Lower lobe of right lung (tissue), 2 donors: Measurements from ENCODE around the gene SPAG16. TPM values are rescaled to one million over a fixed set of nuclear protein-coding genes. Genes with fewer than 3 reads are reported as not detected.
"Not testable (repeated sequence)": the region's sequence is repeated elsewhere in the genome, so short reads cannot be mapped to it uniquely, and the experiment has no call there.

Experiments
- ATAC-seq, 2 donors: fragments of 200-7000 bp; cut with Tn5 transposase; one replicate each; pipeline ENCODE4 v1.9.1; 2020 to 2022; ENCODE audit warnings: mild to moderate bottlenecking in 2 of 2, moderate library complexity in 2 of 2
- DNase-seq: peaks from one replicate; pipeline ENCODE4 v3.0.0-alpha.2; 2020
- H3K27ac ChIP-seq: fragments of 200-600 bp; one replicate; pipeline ENCODE4 v1.8.0; 2022
- H3K27me3 ChIP-seq: fragments of 200-600 bp; one replicate; pipeline ENCODE4 v1.8.0; 2022; ENCODE audit warnings: low read depth
- H3K36me3 ChIP-seq: fragments of 200-600 bp; one replicate; pipeline ENCODE4 v1.8.0; 2022; ENCODE audit warnings: mild to moderate bottlenecking
- H3K4me1 ChIP-seq: fragments of 200-600 bp; one replicate; pipeline ENCODE4 v1.8.0; 2022
- H3K4me3 ChIP-seq: fragments of 200-600 bp; one replicate; pipeline ENCODE4 v1.8.0; 2022; ENCODE audit warnings: mild to moderate bottlenecking
- H3K9me3 ChIP-seq: fragments of 200-600 bp; one replicate; pipeline ENCODE4 v1.8.0; 2022
- intact Hi-C: fragments of 100-400 bp; cut with DNase I; formaldehyde crosslinking; loops from one replicate; pipeline ENCODE4 v1.11.0; 2022
- total RNA-seq: library from RNA; stranded (reverse); fragmentation: NEBNext Ultra II Directional; extraction: Animal tissue kit (Norgen Biotek cat#: 25700); gene quantifications from one replicate; pipeline ENCODE4 v1.2.1, GENCODE V29; 2021
- TF ChIP-seq, protein P1 (sequence below): fragments of 200-600 bp; IDR thresholded peaks from one replicate; pipeline ENCODE4 v1.8.0; 2022; ENCODE audit warnings: antibody characterized with exemption, mild to moderate bottlenecking
- donor health status: DM: no; HTN: yes; CAD: no; lungs with severe emphysema.

SPAG16 gene
- total RNA-seq, 1 donor from 2014 or later = 16.7 TPM

DNA sequence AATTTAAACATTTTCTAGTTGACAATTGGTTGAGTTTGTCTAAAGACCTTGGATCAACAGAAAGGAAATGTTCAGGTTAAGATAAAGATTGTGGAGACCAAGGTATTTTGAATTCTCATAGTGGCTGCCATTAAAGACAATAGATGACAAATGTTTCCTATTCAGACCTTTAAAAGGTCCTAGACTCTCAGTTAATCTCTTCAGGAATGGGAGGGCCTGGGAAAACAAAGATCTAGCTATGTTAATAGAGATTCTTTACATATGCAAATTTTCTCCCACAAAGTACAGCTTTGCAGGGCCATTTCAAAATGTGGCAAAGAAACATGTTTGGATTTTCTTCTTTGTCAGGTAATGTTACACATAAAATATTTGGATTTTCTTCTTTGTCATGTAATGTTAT, 403.9 kb downstream of the SPAG16 start:
- Histone ChIP-seq H3K4me1 (no peaks in the 10 kb centered on the region), H3K4me3 (no peak overlapping the region), H3K9me3 (no peaks in the 10 kb centered on the region), H3K27me3 (no peaks in the 10 kb centered on the region), H3K36me3 (no peaks in the 10 kb centered on the region), H3K27ac (no peak overlapping the region)
- DNase-seq (no peak), ATAC-seq (no peak)
- intact Hi-C loops = no loop called here
- TF ChIP-seq, protein P1, sequence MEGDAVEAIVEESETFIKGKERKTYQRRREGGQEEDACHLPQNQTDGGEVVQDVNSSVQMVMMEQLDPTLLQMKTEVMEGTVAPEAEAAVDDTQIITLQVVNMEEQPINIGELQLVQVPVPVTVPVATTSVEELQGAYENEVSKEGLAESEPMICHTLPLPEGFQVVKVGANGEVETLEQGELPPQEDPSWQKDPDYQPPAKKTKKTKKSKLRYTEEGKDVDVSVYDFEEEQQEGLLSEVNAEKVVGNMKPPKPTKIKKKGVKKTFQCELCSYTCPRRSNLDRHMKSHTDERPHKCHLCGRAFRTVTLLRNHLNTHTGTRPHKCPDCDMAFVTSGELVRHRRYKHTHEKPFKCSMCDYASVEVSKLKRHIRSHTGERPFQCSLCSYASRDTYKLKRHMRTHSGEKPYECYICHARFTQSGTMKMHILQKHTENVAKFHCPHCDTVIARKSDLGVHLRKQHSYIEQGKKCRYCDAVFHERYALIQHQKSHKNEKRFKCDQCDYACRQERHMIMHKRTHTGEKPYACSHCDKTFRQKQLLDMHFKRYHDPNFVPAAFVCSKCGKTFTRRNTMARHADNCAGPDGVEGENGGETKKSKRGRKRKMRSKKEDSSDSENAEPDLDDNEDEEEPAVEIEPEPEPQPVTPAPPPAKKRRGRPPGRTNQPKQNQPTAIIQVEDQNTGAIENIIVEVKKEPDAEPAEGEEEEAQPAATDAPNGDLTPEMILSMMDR = no peak

DNA sequence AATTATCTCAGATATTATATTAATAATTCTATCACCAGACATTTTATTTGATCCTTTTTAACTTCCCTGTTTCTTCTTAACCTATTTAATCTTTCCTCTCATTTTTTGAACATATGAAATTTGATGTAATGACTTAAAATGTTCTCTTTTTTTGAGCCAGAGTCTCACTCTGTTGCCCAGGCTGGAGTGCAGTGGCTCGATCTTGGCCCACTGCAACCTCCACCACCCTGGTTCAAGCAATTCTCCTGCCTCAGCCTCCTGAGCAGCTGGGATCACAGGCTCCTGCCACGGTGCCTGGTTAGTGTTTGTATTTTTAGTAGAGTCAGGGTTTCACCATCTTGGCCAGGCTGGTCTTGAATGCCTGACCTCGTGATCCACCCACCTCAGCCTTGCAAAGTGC, 404.6 kb downstream of the SPAG16 start:
- H3K36me3 ChIP-seq, intact Hi-C loops, H3K4me3 ChIP-seq, H3K27me3 ChIP-seq, ATAC-seq, H3K27ac ChIP-seq, DNase-seq, H3K4me1 ChIP-seq, H3K9me3 ChIP-seq: not testable (repeated sequence)

DNA sequence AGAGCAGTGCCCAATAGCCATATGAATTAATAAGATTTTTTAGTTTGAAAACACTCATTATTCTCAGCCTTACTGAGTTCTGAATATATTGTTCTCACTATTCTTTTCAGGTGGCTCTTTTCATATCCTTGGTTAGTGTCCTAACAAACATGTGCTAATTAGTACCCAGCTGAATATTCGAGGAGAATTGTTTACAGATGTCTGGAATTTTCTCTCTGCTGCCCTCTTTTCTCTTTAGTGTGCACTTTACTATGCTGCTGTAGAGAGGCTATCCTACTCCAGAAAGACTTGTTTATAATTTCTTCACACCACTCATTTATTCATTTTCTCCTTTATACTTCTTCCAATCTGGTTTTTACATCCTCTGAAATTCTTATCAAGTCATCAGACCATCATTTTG, 405.3 kb downstream of the SPAG16 start:
- Histone ChIP-seq H3K36me3 (no peaks in the 10 kb centered on the region), H3K27me3 (no peaks in the 10 kb centered on the region), H3K4me3 (no peak overlapping the region), H3K27ac (no peak overlapping the region), H3K9me3 (no peaks in the 10 kb centered on the region), H3K4me1 (no peaks in the 10 kb centered on the region)
- intact Hi-C loops = no loop called here
- ATAC-seq (no peak), DNase-seq (no peak)
- TF ChIP-seq, protein P1 = no peak

DNA sequence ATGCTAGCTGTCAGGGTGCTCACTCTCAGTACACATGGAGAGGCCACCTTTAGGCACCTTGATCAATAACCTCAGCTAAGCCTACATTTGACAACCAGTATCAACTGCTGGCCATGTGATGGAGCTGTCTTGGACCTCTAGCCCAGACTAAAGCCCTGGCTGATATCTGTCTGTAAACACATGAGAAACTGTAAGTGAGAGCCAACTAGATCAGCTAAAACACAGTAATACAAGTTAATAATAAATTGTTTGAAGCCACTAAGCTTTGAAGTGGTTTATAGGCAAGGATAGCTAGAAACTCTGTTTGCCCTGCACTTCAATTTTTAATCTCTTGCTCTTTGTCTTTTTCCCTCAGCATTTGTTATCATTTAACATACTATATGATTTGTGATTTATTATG, 407.1 kb downstream of the SPAG16 start:
- no peak for ATAC-seq
- no peaks in the 10 kb centered on the region for H3K9me3 ChIP-seq

DNA sequence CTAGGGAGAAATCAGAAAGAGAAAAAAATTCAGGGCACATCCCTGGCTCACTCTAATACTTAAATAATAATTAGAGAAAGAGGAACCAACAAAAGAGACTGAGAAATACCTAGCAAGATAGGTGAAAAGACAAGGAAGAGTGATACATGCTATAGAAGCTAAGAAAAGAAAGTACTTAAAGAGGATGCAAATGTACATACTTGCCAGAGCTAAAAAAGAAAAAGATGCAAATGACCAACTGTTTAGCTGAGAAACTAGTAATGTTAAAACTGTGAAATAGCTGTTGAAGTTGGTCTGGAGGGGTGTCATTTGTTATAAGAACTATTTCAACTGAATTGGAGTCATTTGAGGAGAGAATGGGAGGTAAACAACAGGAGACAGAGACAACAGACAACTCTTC, 412.2 kb downstream of the SPAG16 start:
- Histone ChIP-seq H3K36me3 (no peaks in the 10 kb centered on the region), H3K4me3 (no peak overlapping the region), H3K9me3 (peaks cover 5% of the 10 kb centered on the region), H3K4me1 (no peaks in the 10 kb centered on the region), H3K27ac (no peak overlapping the region), H3K27me3 (no peaks in the 10 kb centered on the region)
- intact Hi-C loops = no loop called here
- DNase-seq (no peak), ATAC-seq (no peak)
- TF ChIP-seq, protein P1 = no peak

More for the DNA sequence above, 407.1 kb downstream of the SPAG16 start:
- no peaks in the 10 kb centered on the region for H3K36me3 ChIP-seq
- DNase-seq = no peak
- H3K4me1 ChIP-seq = no peaks in the 10 kb centered on the region
- no peak overlapping the region for H3K4me3 ChIP-seq
- intact Hi-C loops = no loop called here
- H3K27ac ChIP-seq = no peak overlapping the region
- H3K27me3 ChIP-seq = no peaks in the 10 kb centered on the region
- TF ChIP-seq, protein P1 = no peak

DNA sequence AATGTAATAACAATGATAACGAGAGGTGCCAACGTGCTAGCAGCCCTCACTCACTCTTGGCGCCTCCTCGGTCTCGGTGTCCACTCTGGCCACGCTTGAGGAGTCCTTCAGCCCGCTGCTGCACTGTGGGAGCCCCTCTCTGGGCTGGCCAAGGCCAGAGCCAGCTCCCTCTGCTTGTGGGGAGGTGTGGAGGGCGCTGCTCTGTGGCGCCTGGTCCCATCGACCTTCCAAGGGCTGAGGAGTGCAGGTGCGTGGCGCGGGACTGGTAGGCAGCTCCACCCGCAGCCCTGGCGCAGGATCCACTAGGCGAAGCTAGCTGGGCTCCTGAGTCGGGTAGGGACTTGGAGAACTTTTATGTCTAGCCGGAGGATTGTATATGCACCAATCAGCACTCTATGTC, 417.1 kb downstream of the SPAG16 start:
- H3K27me3 ChIP-seq, ATAC-seq, H3K36me3 ChIP-seq, intact Hi-C loops, DNase-seq, H3K4me3 ChIP-seq, H3K4me1 ChIP-seq, H3K27ac ChIP-seq: not testable (repeated sequence)
- H3K9me3 ChIP-seq = peaks cover 12% of the 10 kb centered on the region
